NCI-H1417 (cell line): ENCODE measurements around the gene PSPN.
A peak's percentile ranks its signal among the peaks of the same experiment; 100 is the strongest.
"Not testable (repeated sequence)": the region's sequence is repeated elsewhere in the genome, so short reads cannot be mapped to it uniquely, and the experiment has no call there.

ENCODE experiments used
- DNase-seq, 3 experiments: peaks; one replicate each; lab custom pipeline; 2025; lab: John Stamatoyannopoulos, UW

Gene PSPN

GRCh38 chr19:6373096-6373812, 2.5 kb downstream of the PSPN start:
- DNase-seq, result peak; percentile 91 to 98 (median 95)

GRCh38 chr19:6372594-6373095, 3.1 kb downstream of the PSPN start, which contains the start of gene ALKBH7:
Gene ALKBH7, plus strand, starts transcription at chr19:6372794. Its CDS starts 27 bp downstream, at chr19:6372821.
- DNase-seq, result peak; percentile 92 to 100 (median 99)

- no peak for DNase-seq
Measured at GRCh38 chr19:6364353-6364752, 11.4 kb downstream of the PSPN start.

GRCh38 chr19:6362351-6362801, 13.4 kb downstream of the PSPN start:
- DNase-seq, result no peak

GRCh38 chr19:6362027-6362350, 13.7 kb downstream of the PSPN start:
- DNase-seq, result peak in 1 of 3 experiments; percentile 51

GRCh38 chr19:6360857-6361216, 14.9 kb downstream of the PSPN start:
- DNase-seq, result not testable (repeated sequence)

- not testable (repeated sequence) for DNase-seq
Measured at GRCh38 chr19:6360445-6360844, 15.3 kb downstream of the PSPN start.

- DNase-seq, result no peak
Measured at GRCh38 chr19:6359568-6360341, 16.0 kb downstream of the PSPN start.

- no peak for DNase-seq
Measured at GRCh38 chr19:6358003-6358402, 17.7 kb downstream of the PSPN start.

GRCh38 chr19:6357174-6357573, 18.6 kb downstream of the PSPN start:
- no peak for DNase-seq

GRCh38 chr19:6355321-6356040, 20.3 kb downstream of the PSPN start:
- DNase-seq, result not testable (repeated sequence)

- DNase-seq, result no peak
Measured at GRCh38 chr19:6354098-6354674, 21.5 kb downstream of the PSPN start.

- no peak for DNase-seq
Measured at GRCh38 chr19:6352381-6353165, 23.2 kb downstream of the PSPN start.

- no peak for DNase-seq
Measured at GRCh38 chr19:6350688-6351087, 25.0 kb downstream of the PSPN start.

GRCh38 chr19:6349271-6349670, 26.5 kb downstream of the PSPN start:
- not testable (repeated sequence) for DNase-seq

GRCh38 chr19:6343462-6343861, 32.3 kb downstream of the PSPN start:
- no peak for DNase-seq

- no peak for DNase-seq
Measured at GRCh38 chr19:6340493-6341201, 35.1 kb downstream of the PSPN start.

- no peak for DNase-seq
Measured at GRCh38 chr19:6334490-6335285, 41.0 kb downstream of the PSPN start.

- no peak for DNase-seq
Measured at GRCh38 chr19:6333439-6333838, 42.3 kb downstream of the PSPN start, which contains the start of gene ACER1. Gene ACER1, minus strand, starts transcription at chr19:6333612. Its CDS starts 61 bp downstream, at chr19:6333551.

- no peak for DNase-seq
Measured at GRCh38 chr19:6326815-6327214, 48.9 kb downstream of the PSPN start.
